Heart left ventricle (tissue), 13 donors: Measurements from ENCODE around the gene INO80.

Source experiments
- POLR2A ChIP-seq, 2 donors: fragments of 450-650 bp; IDR thresholded peaks; one replicate each; pipeline ENCODE4 v1.6.1; 2017; ENCODE audit warnings: antibody characterized with exemption in 2 of 2, mild to moderate bottlenecking in 2 of 2, moderate library complexity in 2 of 2
- TF ChIP-seq, protein P1 (sequence below), 12 donors: fragments of 200-600 bp; sonication (generic) in 4 of 12; IDR thresholded peaks; one replicate each; pipeline versions ENCODE4 v1.5.0 to v1.8.0; 2018 to 2022; ENCODE audit warnings: antibody characterized with exemption in 12 of 12, mild to moderate bottlenecking in 5 of 12
- donor health status: ischemic (EF 13 %, LVEDD 7.1; RV severe dilation, severe dysfunction).
- donor health status: DM: no; HTN: yes; CAD: no.
- donor health status: DM: no; HTN: no; CAD: no.
- donor health status: ischemic (EF 25% LVEDD 6.9; RV normal size, moderate dysfunction).
- donor health status: ischemic (EF 25% LVEDD 5.7; RV mildly dilated, moderate dysfunction).
- donor health status: ischemic (EF 35%, LVEDD 5.7; RV mildly dilated, moderate dysfunction).
- donor health status: nonischemic (EF 11% LVEDD 7.7; RV severe dilation, severe dysfunction).
- donor health status: DM: yes; HTN: yes; CAD: no.
- donor health status: PGD.
- donor health status: ischemic (EF 29% LVEDD 5.4; RV normal size, mild dysfunction).
- donor health status: nonischemic (EF 23%, LVEDD 6.1; RV moderate dilation, normal function).

DNA sequence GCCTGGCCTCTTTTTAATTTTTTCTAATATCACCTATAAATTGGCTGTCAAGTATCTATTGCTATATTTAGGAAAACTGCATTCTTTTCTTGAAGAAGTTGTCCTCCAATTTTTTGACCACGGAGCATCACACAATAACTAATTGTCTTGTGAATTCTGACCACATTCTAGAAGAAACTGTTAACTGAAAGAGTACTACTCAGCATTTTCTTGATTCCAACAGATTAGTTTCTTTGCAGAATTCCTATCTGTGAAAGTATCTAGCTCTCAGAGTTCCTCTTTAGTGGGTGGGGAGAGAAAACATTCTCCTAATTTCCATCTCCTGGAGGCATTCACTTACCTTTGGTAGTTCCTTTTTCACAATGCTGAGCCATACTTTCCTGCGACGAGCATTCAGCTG is 31.1 kb downstream of the INO80 start:
- TF ChIP-seq, protein P1, sequence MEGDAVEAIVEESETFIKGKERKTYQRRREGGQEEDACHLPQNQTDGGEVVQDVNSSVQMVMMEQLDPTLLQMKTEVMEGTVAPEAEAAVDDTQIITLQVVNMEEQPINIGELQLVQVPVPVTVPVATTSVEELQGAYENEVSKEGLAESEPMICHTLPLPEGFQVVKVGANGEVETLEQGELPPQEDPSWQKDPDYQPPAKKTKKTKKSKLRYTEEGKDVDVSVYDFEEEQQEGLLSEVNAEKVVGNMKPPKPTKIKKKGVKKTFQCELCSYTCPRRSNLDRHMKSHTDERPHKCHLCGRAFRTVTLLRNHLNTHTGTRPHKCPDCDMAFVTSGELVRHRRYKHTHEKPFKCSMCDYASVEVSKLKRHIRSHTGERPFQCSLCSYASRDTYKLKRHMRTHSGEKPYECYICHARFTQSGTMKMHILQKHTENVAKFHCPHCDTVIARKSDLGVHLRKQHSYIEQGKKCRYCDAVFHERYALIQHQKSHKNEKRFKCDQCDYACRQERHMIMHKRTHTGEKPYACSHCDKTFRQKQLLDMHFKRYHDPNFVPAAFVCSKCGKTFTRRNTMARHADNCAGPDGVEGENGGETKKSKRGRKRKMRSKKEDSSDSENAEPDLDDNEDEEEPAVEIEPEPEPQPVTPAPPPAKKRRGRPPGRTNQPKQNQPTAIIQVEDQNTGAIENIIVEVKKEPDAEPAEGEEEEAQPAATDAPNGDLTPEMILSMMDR (IDR thresholded peaks at IDR 0.05), result no peak
- TF ChIP-seq POLR2A (IDR thresholded peaks at IDR 0.05), result no peak
